Epithelial cell of proximal tubule (primary cell): ENCODE measurements around the gene GFRA1. TPM values are rescaled to one million over a fixed set of nuclear protein-coding genes. Genes with fewer than 3 reads are reported as not detected.

Source experiments
- DNase-seq: peaks from one replicate; pipeline ENCODE4 v3.0.0-alpha.2; 2011; ENCODE audit warnings: low read depth
- H3K4me3 ChIP-seq: 2 replicates; pipeline ENCODE4 v1.5.1; 2011; ENCODE audit warnings: low read depth, mild to moderate bottlenecking, low read length
- CTCF ChIP-seq: conservative IDR thresholded peaks from 2 replicates; pipeline ENCODE4 v1.5.1; 2012; ENCODE audit warnings: low read depth, mild to moderate bottlenecking, low read length
- total RNA-seq: library from RNA; depleted of rRNA; stranded (reverse); fragments of >200 nt; gene quantifications from 2 replicates; pipeline ENCODE4 v1.2.3, GENCODE V29; 2015

The GFRA1 gene
- total RNA-seq, 1 donor from 2014 or later, result 10.6 TPM

DNA sequence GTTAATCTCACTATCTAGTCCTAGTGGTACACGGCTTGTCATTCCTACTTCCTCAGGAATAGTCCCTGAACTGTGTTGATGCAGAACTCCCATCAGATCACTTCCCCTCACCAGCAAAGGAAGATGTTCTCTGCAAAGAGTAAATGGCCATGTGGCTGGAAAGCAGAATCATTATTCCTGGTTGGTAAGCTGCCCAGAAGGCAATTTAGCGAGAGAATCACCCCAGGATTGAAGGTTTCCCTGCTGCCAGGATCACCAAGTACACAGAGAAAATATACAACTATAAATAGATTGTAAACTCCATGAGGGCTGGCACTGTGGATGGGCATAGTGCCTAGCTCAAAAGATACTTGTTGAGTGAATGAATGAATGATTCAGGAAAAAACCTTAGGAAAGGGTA, 115.0 kb downstream of the GFRA1 start:
- no peak overlapping the region for H3K4me3 ChIP-seq
- DNase-seq, result no peak
- no peak for TF ChIP-seq CTCF

DNA sequence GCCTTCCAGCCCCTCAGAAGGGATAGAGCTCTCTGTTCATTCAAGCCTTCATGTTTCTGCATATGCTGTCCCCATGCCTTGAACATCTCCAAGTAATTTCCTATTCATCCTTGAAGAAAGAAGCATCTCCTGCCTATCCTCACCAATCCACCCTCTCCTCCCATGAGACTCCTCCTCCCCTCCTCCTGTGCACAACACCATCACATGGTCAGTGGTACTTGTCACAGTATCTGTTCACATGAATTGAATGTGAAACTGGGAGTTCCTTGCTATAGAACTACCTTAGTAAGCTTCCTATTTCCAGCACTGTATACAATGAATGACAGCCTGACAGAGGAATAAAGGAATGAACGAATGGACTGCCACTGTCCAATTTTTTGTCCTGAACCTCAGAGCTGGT, 115.5 kb downstream of the GFRA1 start:
- TF ChIP-seq CTCF, result no peak
- H3K4me3 ChIP-seq, result no peak overlapping the region
- DNase-seq, result no peak

DNA sequence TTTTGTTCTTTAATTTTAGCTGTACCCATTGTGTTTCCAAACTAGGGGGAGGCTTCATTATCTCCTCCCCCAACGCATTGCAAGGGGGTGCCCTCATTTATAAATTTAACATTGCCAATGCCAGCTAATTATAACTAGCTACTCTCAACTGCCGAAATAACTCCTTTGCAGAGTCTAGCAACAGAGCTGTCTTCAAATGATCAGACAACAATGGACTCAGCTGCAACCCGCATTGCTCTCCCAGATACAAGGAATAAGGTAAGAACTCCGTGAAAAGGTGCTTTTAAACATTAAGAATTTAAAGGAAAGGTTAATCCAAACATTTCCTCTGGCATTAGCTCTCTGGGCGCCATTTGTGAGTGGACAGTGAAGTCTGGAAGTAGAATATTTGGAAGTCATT, 116.2 kb downstream of the GFRA1 start:
- no peak for DNase-seq
- no peak overlapping the region for H3K4me3 ChIP-seq

DNA sequence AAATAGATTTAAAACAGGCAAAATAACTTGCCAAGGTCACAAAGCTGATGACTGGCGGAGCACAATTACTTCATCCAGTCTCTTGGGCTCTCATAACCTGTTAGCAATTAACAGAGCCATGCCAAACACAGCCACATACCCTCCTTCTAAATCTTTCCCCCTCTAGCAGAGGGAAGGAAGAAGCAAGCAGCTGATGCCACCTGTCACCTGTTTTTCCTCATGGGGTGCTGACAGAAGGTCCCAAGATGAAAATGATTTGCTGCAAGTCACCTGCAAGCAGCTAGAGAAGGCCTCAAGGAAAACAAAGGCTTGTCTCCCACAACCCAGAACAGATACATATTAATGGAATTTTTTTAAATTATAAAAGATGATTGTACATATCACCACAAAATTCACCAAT, 117.8 kb downstream of the GFRA1 start:
- no peak for TF ChIP-seq CTCF
- DNase-seq, result no peak
- H3K4me3 ChIP-seq, result no peak overlapping the region

More for the DNA sequence above, 116.2 kb downstream of the GFRA1 start:
- TF ChIP-seq CTCF, result no peak

DNA sequence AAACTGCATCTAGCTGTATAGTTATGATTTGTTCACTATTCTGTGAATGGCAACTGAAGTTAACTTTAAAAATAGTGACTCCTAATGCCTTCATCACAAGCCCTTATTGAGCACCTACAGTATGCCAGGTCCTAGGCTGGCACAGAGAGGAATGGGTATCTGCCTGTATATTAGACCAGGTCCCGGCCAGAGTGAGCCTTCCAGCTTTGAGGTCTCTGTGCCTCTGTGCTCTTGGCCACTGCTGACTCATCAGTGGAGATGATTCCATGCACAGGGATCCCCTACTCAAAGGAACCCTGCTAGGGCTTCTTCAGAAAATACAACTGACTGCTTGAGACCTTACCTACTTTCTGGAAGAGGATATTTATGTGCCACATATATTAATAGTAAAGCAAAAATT, 118.4 kb downstream of the GFRA1 start:
- no peak for TF ChIP-seq CTCF
- no peak overlapping the region for H3K4me3 ChIP-seq
- DNase-seq, result no peak

DNA sequence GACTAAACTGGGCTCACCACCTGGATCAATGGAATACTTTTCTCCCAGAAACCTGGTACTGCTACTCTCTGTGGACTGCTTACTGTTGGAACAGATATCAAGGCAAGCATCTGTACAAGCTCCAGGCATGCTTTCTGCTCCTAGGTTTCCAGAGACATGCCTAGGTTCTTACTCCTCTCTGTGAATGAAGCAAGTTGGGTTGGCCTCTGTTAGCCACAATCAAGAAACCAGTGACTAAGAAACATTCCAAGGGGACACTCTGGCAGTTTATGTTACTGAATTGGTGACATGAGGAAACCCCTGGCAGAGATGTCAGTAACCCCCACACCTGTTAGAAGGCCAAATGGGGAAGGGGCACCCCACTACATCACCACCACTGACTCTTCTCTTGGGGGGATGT, 121.9 kb downstream of the GFRA1 start:
- no peak for TF ChIP-seq CTCF
- H3K4me3 ChIP-seq, result no peak overlapping the region
- no peak for DNase-seq

DNA sequence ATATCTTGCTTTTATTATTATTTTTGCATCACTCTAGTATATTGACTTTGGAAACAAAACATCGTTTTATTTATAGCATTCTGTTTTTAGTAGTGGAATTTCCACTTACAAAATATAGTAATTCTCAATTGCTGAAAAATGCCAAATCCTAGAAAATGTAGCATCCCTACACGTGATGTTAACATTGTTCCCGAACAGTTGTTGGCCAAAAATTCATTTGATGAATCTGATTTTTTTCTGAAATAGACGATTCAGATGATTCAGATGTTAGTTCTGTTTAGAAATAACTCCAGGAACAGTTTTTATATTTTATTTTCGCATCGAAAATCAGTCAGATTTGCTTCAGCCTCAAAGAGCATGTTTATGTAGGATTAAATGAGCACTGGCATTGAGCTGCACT, 122.4 kb downstream of the GFRA1 start:
- H3K4me3 ChIP-seq, result no peak overlapping the region
- no peak for DNase-seq
- no peak for TF ChIP-seq CTCF
